Activated naive CD4-positive, alpha-beta T cell treated with anti-CD3 and anti-CD28 coated beads, Interleukin-2, amount 50 U/mL, for 72 hours (primary cell): Measurements from ENCODE around the gene NXPH1. TPM values are rescaled to one million over a fixed set of nuclear protein-coding genes. Genes with fewer than 3 reads are reported as not detected.

Experiments
- ATAC-seq, 2 donors: fragments of 150-1000 bp; cut with Tn5 transposase; 2 replicates each; pipeline ENCODE4 v1.10.0; 2021; ENCODE audit warnings: mild to moderate bottlenecking in 2 of 2, moderate library complexity in 2 of 2
- DNase-seq, 2 donors: peaks; one replicate each; pipeline ENCODE4 v3.0.0; 2021 to 2022; ENCODE audit warnings: low spot score in 2 of 2
- H3K27ac Mint-ChIP-seq, 2 donors: one replicate each; pipeline ENCODE4 v1.8.0; 2022; ENCODE audit warnings: mild to moderate bottlenecking in 2 of 2, mixed read lengths in 2 of 2
- H3K36me3 Mint-ChIP-seq, 2 donors: one replicate each; pipeline ENCODE4 v1.8.0; 2022; ENCODE audit warnings: mixed read lengths in 2 of 2
- H3K9me3 Mint-ChIP-seq, 2 donors: one replicate each; pipeline ENCODE4 v1.8.0; 2022; ENCODE audit warnings: mixed read lengths in 2 of 2
- total RNA-seq, 2 donors: library from RNA; stranded (reverse); gene quantifications; one replicate each; pipeline ENCODE4 v1.2.3, GENCODE V29; 2022

The NXPH1 gene
- total RNA-seq, 2 donors from 2014 or later, result not detected

DNA sequence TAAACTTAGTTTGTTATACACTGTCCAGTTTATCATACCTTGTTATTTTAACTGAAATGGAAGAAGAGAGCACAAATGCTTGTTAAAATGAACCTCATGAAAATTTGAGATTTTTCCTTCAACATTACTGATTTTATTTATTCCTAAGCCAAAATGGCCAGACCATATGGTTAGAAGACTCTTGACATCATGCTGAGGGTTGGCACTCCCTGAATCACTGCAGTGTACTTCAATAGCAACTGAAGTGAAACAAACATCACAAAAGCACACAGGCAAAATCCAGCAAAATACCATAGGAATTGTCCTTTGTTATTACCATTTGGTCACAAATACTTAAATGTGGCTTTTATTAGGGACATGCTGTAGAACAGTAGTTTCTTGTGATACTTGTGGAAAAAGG lies 347.8 kb downstream of the NXPH1 start:
- H3K27ac Mint-ChIP-seq, result no peak overlapping the region
- H3K36me3 Mint-ChIP-seq, result no peaks in the 10 kb centered on the region
- no peak for DNase-seq
- ATAC-seq, result no peak
- peaks cover 8 to 20% of the 10 kb centered on the region in 2 donors for H3K9me3 Mint-ChIP-seq

DNA sequence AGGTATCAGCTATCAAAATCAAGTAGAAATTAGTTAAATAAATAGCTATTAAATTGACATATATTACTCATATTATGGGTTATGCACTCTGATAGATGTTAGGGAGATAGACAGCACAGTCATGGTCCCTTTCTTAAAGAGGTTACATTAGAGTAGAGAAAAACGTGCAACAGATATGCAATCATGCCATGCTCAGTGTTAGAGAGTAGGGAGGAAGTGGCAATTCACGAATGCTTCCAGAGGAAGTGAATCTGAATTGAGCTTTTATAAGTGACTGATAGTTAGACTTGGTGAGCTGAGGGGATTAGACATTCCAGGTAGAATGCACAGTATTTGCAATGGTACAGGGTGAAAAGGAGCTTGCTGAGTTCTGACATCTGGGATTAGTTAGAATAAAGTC lies 349.8 kb downstream of the NXPH1 start:
- H3K27ac Mint-ChIP-seq, result no peak overlapping the region
- no peaks in the 10 kb centered on the region for H3K36me3 Mint-ChIP-seq
- H3K9me3 Mint-ChIP-seq, result peaks cover 8 to 18% of the 10 kb centered on the region in 2 donors
- ATAC-seq, result no peak
- DNase-seq, result no peak

DNA sequence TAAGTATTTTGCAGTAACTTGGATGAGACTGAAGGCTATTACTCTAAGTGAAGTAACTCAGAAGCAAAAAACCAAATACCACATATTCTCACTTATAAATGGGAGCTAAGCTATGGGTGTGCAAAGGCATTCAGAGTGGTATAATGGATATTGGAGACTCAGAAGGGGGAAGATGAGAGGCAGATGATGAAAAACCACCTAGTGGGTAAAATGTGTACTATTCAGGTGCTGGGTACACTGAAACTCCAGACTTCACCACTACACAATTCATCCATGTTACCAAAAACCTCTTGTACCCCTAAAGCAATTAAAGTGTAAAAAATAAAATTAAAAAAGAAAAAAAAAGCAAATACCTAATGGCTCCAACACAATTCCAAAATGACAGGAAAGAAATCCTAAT lies 351.7 kb downstream of the NXPH1 start:
- H3K9me3 Mint-ChIP-seq, result peaks cover 4 to 14% of the 10 kb centered on the region in 2 donors
- ATAC-seq (no peak), DNase-seq (no peak)
- H3K27ac Mint-ChIP-seq, result no peak overlapping the region
- H3K36me3 Mint-ChIP-seq, result no peaks in the 10 kb centered on the region

DNA sequence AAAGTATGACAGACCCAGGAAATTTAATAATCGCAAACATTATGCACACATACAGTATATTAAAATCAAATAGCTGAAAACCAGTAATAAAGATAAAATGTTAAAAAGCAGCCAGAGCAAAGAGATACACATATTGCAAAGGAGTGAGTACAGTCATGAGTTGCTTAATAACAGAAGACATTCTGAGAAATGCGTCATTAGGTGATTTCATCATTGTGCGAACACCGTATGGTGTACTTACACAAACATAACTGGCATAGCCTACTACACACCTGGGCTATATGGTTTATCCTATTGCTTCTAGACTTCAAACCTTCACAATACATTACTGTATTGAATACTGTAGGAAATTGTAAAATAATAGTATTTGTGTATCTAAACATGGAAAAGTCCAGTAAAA lies 367.6 kb downstream of the NXPH1 start:
- DNase-seq, result no peak
- no peak for ATAC-seq
- H3K36me3 Mint-ChIP-seq, result no peaks in the 10 kb centered on the region
- no peak overlapping the region for H3K27ac Mint-ChIP-seq
- H3K9me3 Mint-ChIP-seq, result peaks cover 6 to 14% of the 10 kb centered on the region in 2 donors

Other genes starting within 250 kb of the NXPH1 start
- gene ICA1, start 171.4 kb upstream of the NXPH1 start, total RNA-seq, result 1 to 10 TPM in 1 of 2 donors, under 1 TPM in 1; 0.46 to 3.6 TPM